ENCODE measurements around the gene SMG1. TPM values are rescaled to one million over a fixed set of nuclear protein-coding genes. Genes with fewer than 3 reads are reported as not detected.
A peak's percentile ranks its signal among the peaks of the same experiment; 100 is the strongest.
"Not testable (repeated sequence)": the region's sequence is repeated elsewhere in the genome, so short reads cannot be mapped to it uniquely, and the experiment has no call there.

Gene SMG1
- total RNA-seq, 1 donor, result 192 TPM

- Histone ChIP-seq H3K4me3 (ENCODE audit: low read length) (no peak overlapping the region), H3K9me3 (ENCODE audit: low read depth, low read length) (no peaks in the 10 kb centered on the region), H3K27me3 (ENCODE audit: insufficient read depth, low read length) (no peaks in the 10 kb centered on the region), H3K4me1 (ENCODE audit: insufficient read depth, low read length) (peaks cover 11% of the 10 kb centered on the region)
These were observed 17.2 kb upstream of the SMG1 start for GRCh38 chr16:18943414-18943813.

- Histone ChIP-seq H3K4me3 (ENCODE audit: low read length) (no peak overlapping the region), H3K9me3 (ENCODE audit: low read depth, low read length) (no peaks in the 10 kb centered on the region), H3K27me3 (ENCODE audit: insufficient read depth, low read length) (no peaks in the 10 kb centered on the region), H3K4me1 (ENCODE audit: insufficient read depth, low read length) (peaks cover 11% of the 10 kb centered on the region)
These were observed 15.9 kb upstream of the SMG1 start for GRCh38 chr16:18942061-18942460.

GRCh38 chr16:18941471-18941870, 15.3 kb upstream of the SMG1 start:
- H3K9me3 ChIP-seq (ENCODE audit: low read depth, low read length), result no peaks in the 10 kb centered on the region
- peaks cover 9% of the 10 kb centered on the region for H3K4me1 ChIP-seq (ENCODE audit: insufficient read depth, low read length)
- H3K27me3 ChIP-seq (ENCODE audit: insufficient read depth, low read length), result no peaks in the 10 kb centered on the region
- no peak overlapping the region for H3K4me3 ChIP-seq (ENCODE audit: low read length)

GRCh38 chr16:18938986-18939385, 12.8 kb upstream of the SMG1 start:
- H3K4me1 ChIP-seq (ENCODE audit: insufficient read depth, low read length), result no peaks in the 10 kb centered on the region
- H3K9me3 ChIP-seq (ENCODE audit: low read depth, low read length), result no peaks in the 10 kb centered on the region
- no peaks in the 10 kb centered on the region for H3K27me3 ChIP-seq (ENCODE audit: insufficient read depth, low read length)
- no peak overlapping the region for H3K4me3 ChIP-seq (ENCODE audit: low read length)

DNA sequence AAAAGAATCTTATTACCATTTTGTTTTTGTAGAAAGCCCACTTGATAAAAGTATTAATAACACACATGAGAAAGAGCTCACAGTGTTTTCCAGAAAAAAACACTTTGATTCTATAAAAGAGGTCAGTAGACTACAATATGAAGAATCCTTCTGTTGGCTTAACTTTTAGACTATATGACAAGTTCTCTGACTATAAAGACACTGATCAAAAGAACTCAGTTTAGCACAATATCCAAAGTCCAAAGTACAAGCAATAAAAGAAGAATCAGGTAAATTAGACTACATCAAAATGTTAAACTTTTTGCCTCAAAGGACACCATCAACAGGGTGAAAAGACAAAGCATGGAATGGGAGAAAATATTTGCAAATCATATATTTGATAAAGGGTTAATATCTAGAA, 11.2 kb upstream of the SMG1 start:
- H3K27me3 ChIP-seq (ENCODE audit: insufficient read depth, low read length), result no peaks in the 10 kb centered on the region

GRCh38 chr16:18936727-18937340, 10.6 kb upstream of the SMG1 start:
- no peaks in the 10 kb centered on the region for H3K27me3 ChIP-seq (ENCODE audit: insufficient read depth, low read length)
- no peaks in the 10 kb centered on the region for H3K9me3 ChIP-seq (ENCODE audit: low read depth, low read length)
- no peaks in the 10 kb centered on the region for H3K4me1 ChIP-seq (ENCODE audit: insufficient read depth, low read length)
- H3K4me3 ChIP-seq (ENCODE audit: low read length), result no peak overlapping the region

More for the DNA sequence above, 11.2 kb upstream of the SMG1 start:
- Histone ChIP-seq H3K4me1 (ENCODE audit: insufficient read depth, low read length) (no peaks in the 10 kb centered on the region), H3K4me3 (ENCODE audit: low read length) (no peak overlapping the region), H3K9me3 (ENCODE audit: low read depth, low read length) (no peaks in the 10 kb centered on the region)

DNA sequence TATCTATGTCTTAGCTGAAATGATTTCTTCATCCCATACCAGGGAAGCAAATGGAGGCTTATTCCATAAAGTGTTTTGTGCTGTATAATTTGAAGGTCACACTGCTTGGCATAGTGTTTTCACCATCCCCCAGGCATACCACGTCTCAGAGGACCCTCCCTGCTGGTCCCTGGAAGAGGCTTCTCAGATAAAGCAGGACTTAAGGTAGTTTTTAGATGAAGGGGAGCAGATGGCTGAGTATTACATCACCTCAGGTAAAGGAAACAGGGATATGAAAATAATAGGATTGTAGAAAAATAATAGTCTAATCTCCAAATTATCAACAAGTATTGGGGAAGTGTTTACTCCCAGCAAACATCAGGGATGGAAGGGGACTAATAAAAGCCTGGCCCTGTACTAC, 7.3 kb upstream of the SMG1 start:
- Histone ChIP-seq H3K27me3 (ENCODE audit: insufficient read depth, low read length) (no peaks in the 10 kb centered on the region), H3K9me3 (ENCODE audit: low read depth, low read length) (no peaks in the 10 kb centered on the region), H3K4me3 (ENCODE audit: low read length) (no peak overlapping the region), H3K4me1 (ENCODE audit: insufficient read depth, low read length) (no peaks in the 10 kb centered on the region)

DNA sequence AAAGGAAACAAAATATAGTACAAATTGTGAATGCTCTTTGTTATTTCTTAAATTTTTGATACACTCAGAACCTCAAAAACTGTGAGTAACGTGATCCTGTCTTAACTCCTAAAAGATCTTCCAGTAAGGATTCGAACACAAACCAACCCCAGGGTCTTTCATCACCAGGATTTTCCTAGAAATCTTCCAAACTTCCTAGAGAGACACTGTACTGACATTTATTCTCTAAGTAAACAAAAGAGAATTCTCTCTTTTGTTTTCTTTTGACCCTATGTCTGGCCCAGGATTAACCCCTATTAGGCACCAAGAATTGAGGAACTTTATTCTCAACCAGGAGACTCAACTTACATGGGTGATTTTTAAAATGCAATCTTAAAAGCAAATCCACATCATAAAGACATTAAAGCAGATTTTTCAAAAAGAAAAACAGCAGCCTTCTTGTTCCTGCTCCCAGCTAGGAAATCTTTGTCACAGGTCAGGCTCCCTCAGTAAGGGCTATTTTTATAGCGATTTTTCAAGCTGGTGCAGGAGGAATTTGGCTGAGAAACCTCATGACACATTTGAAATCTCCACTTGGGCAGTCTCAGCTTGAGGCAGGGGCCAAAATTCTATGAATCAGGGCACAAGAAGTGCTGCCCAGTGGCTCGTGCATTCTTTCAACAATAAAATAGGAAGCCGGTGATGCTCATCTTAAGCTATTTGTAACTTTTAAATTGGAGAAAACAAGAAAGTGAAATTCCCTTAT, 6.2 kb upstream of the SMG1 start:
- Histone ChIP-seq H3K9me3 (ENCODE audit: low read depth, low read length) (no peaks in the 10 kb centered on the region), H3K4me1 (ENCODE audit: insufficient read depth, low read length) (no peaks in the 10 kb centered on the region), H3K4me3 (ENCODE audit: low read length) (no peak overlapping the region), H3K27me3 (ENCODE audit: insufficient read depth, low read length) (no peaks in the 10 kb centered on the region)

DNA sequence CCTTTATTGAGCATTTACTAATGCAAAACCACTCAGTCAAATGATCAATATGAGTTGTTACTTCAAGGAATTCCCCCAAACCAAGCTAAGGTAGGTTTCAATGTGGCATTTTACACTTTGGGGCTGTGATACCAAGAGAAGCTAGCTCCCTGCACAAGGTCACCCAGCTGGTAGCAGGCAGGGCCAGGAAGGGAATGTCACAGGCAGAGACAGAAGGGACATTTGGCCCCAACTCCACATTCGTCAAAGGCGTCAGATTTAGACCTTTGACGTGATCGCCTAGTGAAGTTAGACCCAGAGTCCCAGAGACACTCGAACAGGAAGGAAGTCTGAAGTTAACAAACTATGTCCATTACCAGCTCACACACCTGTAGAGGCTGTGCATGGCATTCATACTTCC, 5.5 kb upstream of the SMG1 start:
- no peaks in the 10 kb centered on the region for H3K27me3 ChIP-seq (ENCODE audit: insufficient read depth, low read length)
- peaks cover 4% of the 10 kb centered on the region for H3K4me1 ChIP-seq (ENCODE audit: insufficient read depth, low read length)
- no peak overlapping the region for H3K4me3 ChIP-seq (ENCODE audit: low read length)
- no peaks in the 10 kb centered on the region for H3K9me3 ChIP-seq (ENCODE audit: low read depth, low read length)

DNA sequence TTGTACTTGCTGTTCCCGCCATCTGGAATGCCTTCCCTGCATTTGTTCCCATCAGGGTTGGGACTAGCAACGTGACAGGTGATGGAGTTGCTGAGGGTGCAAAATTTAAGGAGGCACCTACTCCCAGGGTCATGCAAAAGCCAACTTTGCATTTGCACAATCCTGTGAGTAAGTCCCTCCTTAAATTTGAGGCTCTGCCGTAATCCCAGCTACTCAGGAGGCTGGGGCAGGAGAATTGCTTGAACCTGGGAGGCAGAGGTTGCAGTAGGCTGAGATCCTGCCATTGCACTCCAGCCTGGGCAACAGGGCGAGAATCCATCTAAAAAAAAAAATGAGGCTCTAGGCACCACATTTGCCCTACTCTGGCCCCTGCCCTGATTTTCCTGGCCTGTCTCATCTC, 3.9 kb upstream of the SMG1 start:
- not testable (repeated sequence) for H3K9me3 ChIP-seq (ENCODE audit: low read depth, low read length); H3K4me1 ChIP-seq (ENCODE audit: insufficient read depth, low read length); H3K27me3 ChIP-seq (ENCODE audit: insufficient read depth, low read length); H3K4me3 ChIP-seq (ENCODE audit: low read length)

DNA sequence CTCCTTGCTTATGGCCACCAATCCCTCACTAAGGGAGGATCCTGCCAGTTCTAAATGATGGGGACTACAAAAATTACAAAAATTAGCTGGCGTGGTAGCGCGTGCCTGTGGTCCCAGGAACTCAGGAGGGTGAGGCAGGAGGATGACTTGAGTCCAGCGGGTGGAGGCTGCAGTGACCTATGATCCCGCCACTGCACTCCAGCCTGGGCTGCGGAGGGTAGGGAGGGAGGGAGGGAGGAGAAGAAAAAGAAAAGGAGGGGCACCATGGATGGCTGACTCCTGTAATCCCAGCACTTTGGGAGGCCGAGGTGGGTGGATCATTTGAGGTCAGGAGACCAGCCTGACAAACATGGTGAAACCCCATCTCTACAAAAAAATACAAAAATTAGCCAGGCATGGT, 1.9 kb upstream of the SMG1 start:
- not testable (repeated sequence) for H3K4me3 ChIP-seq (ENCODE audit: low read length); H3K27me3 ChIP-seq (ENCODE audit: insufficient read depth, low read length); H3K9me3 ChIP-seq (ENCODE audit: low read depth, low read length)
- H3K4me1 ChIP-seq (ENCODE audit: insufficient read depth, low read length), result peaks cover 15% of the 10 kb centered on the region

DNA sequence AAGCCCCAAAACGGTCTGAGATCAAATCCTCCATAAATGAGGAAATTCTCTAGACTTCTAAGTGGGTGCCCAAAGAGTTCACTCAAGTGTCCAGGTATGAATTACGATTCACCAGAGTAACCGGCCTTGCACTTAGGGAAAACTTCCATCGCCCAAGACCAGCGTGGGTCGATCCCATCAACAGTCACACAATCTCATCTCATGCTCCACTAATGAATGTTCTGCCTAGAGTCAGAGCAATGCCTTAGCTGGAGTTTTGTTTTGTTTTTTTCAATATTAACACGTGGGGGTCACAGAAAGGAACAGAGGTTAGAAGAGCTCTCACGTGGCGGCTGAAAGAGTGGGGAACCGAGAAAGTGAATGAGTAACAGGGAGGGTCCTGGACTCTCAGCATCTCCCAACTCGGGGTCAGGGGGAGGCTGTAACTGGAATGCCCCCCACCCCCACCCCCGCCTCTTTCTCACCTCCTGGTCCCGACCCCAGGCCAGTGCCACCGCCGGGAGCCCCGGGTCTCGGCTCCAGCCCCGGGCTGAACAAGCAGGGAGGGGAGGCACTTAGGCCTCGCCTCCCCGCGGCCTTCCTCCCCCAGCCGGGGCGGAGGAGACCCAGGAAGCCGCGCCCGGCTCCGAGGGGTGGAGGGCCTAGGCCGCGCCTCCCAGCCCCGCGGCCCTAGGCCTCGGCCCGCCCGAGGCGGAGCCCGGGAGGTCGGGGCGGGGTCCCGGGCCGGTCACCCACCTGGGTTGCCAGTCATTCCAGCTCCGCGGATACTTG, 808 bp downstream of the SMG1 start:
- H3K27me3 ChIP-seq (ENCODE audit: insufficient read depth, low read length); H3K9me3 ChIP-seq (ENCODE audit: low read depth, low read length): not testable (repeated sequence)
- Histone ChIP-seq H3K4me3 (ENCODE audit: low read length) (peak overlapping the region; percentile 51), H3K4me1 (ENCODE audit: insufficient read depth, low read length) (peaks cover 23% of the 10 kb centered on the region)

DNA sequence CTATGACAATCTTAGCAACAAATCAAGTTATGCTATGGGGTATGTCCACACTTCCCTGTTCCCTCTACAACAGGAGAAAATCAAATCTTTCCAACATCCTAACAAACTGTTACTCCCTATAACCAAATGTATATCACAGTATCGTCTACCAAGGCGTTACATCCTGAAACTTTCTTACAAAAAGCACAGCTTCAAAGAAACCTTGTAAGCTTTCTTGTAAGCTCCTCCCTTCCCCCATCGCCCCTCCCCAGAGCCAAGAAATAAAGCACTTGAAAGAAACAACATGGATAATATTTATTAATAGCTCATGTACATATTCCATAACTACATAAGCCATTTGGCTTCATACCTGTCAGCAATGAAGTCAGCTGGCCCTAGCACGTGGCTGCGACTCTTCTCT, 2.3 kb downstream of the SMG1 start:
- not testable (repeated sequence) for H3K9me3 ChIP-seq (ENCODE audit: low read depth, low read length); H3K27me3 ChIP-seq (ENCODE audit: insufficient read depth, low read length); H3K4me3 ChIP-seq (ENCODE audit: low read length)
- peaks cover 28% of the 10 kb centered on the region for H3K4me1 ChIP-seq (ENCODE audit: insufficient read depth, low read length)

GRCh38 chr16:18923124-18923523, 3.1 kb downstream of the SMG1 start:
- peaks cover 28% of the 10 kb centered on the region for H3K4me1 ChIP-seq (ENCODE audit: insufficient read depth, low read length)
- H3K27me3 ChIP-seq (ENCODE audit: insufficient read depth, low read length); H3K9me3 ChIP-seq (ENCODE audit: low read depth, low read length); H3K4me3 ChIP-seq (ENCODE audit: low read length): not testable (repeated sequence)

DNA sequence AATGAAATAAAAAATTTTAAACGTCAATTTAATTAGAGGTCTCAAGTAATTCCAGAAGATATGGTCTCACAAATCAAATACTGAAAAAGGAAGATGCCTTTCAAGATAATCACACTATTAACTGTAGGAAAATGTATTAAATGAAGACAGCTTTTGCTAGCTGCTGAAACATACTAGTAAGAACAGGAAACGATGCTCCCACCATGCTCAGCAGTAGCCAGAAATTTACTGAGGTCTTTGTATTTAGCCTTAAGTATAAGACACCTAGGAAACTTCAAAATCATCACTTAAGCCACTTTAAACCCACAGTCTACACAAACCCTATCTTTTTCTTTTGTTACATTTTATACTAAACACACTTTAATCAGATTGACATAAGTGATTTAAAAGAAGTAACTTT, 16.6 kb downstream of the SMG1 start:
- not testable (repeated sequence) for H3K9me3 ChIP-seq (ENCODE audit: low read depth, low read length); H3K4me3 ChIP-seq (ENCODE audit: low read length); H3K27me3 ChIP-seq (ENCODE audit: insufficient read depth, low read length)
- peaks cover 15% of the 10 kb centered on the region for H3K4me1 ChIP-seq (ENCODE audit: insufficient read depth, low read length)

All from mononuclear cell (primary cell).